CD4-positive, alpha-beta T cell (primary cell): ENCODE data around the gene SLC26A9. TPM values are rescaled to one million over a fixed set of nuclear protein-coding genes. Genes with fewer than 3 reads are reported as not detected.

Experiments
- ATAC-seq: fragments of 200-7000 bp; cut with Tn5 transposase; one replicate; pipeline ENCODE4 v1.10.0; 2022; ENCODE audit warnings: mild to moderate bottlenecking; ENCODE audit not compliant: poor library complexity
- CTCF ChIA-PET: fragments of 350-600 bp; sonication (Branson Sonifier 250); formaldehyde crosslinking; loops from one replicate; lab custom pipeline; 2021; ENCODE audit warnings: antibody characterized with exemption, inconsistent platforms; lab: Charles Lee
- POLR2A ChIA-PET: fragments of 350-600 bp; sonication (Branson Sonifier 250); formaldehyde crosslinking; loops from one replicate; lab custom pipeline; 2021; ENCODE audit warnings: antibody characterized with exemption, inconsistent platforms; lab: Charles Lee
- DNase-seq, 14 experiments: peaks; one replicate each; pipeline ENCODE4 v3.0.0-alpha.2; 2013 to 2020; ENCODE audit warnings: mixed read lengths in 2 of 14
- H3K27ac ChIP-seq, 2 donors: one replicate each; pipeline versions ENCODE4 v1.5.1 to v1.7.0; 2013; ENCODE audit warnings: low read length in 2 of 2, low read depth in 1 of 2, mild to moderate bottlenecking in 1 of 2
- H3K27me3 ChIP-seq, 2 experiments: 1 replicate in 1 of 2; 2 replicates in 1 of 2; pipeline versions ENCODE4 v1.6.1 to v1.7.0; 2013; ENCODE audit warnings: low read length in 2 of 2, control low read depth in 1 of 2, mild to moderate bottlenecking in 1 of 2, moderate library complexity in 1 of 2; ENCODE audit not compliant: insufficient read depth in 2 of 2, control insufficient read depth in 1 of 2
- H3K36me3 ChIP-seq: one replicate; pipeline ENCODE4 v1.6.1; 2013; ENCODE audit warnings: low read length, control low read depth; ENCODE audit not compliant: insufficient read depth
- H3K4me1 ChIP-seq: one replicate; pipeline ENCODE4 v1.6.1; 2013; ENCODE audit warnings: low read length, control low read depth; ENCODE audit not compliant: insufficient read depth
- H3K4me3 ChIP-seq: one replicate; pipeline ENCODE4 v1.5.1; 2013; ENCODE audit warnings: mild to moderate bottlenecking, low read length, moderate library complexity
- H3K9me3 ChIP-seq, 2 experiments: 1 replicate in 1 of 2; 2 replicates in 1 of 2; pipeline versions ENCODE4 v1.6.1 to v1.7.0; 2013; ENCODE audit warnings: low read length in 2 of 2, mild to moderate bottlenecking in 2 of 2, control low read depth in 1 of 2, moderate library complexity in 1 of 2; ENCODE audit not compliant: control insufficient read depth in 1 of 2, insufficient read depth in 1 of 2
- H3K27ac Mint-ChIP-seq: one replicate; pipeline ENCODE4 v1.8.0; 2020; ENCODE audit warnings: mixed read lengths
- H3K27me3 Mint-ChIP-seq: one replicate; pipeline ENCODE4 v1.8.0; 2021; ENCODE audit warnings: mixed read lengths
- H3K36me3 Mint-ChIP-seq: one replicate; pipeline ENCODE4 v1.8.0; 2021; ENCODE audit warnings: low read depth, mixed read lengths
- H3K4me1 Mint-ChIP-seq: one replicate; pipeline ENCODE4 v1.8.0; 2021; ENCODE audit warnings: low read depth, mixed read lengths
- H3K4me3 Mint-ChIP-seq: one replicate; pipeline ENCODE4 v1.8.0; 2020; ENCODE audit warnings: mild to moderate bottlenecking, mixed read lengths
- H3K9me3 Mint-ChIP-seq: one replicate; pipeline ENCODE4 v1.8.0; 2020; ENCODE audit warnings: mixed read lengths
- intact Hi-C, 2 experiments: fragments of 100-400 bp; cut with DNase I in 1 of 2; cut with micrococcal nuclease in 1 of 2; formaldehyde crosslinking; loops; one replicate each; pipeline versions ENCODE4 v1.15.1 to v1.9.0; 2023 to 2025; cut with DNase I, micrococcal nuclease
- total RNA-seq, 174 experiments: library from RNA in 2 of 174; stranded (reverse) in 2 of 174; gene quantifications; one replicate each; pipeline ENCODE4 v1.2.3 and lab custom pipeline; 2021 to 2026
- TF ChIP-seq, protein P1 (sequence below): fragments of 200-600 bp; IDR thresholded peaks from one replicate; pipeline ENCODE4 v1.8.0; 2022; ENCODE audit warnings: antibody characterized with exemption, mild to moderate bottlenecking

Gene SLC26A9
- total RNA-seq, 2 experiments from 2014 or later = not detected

DNA sequence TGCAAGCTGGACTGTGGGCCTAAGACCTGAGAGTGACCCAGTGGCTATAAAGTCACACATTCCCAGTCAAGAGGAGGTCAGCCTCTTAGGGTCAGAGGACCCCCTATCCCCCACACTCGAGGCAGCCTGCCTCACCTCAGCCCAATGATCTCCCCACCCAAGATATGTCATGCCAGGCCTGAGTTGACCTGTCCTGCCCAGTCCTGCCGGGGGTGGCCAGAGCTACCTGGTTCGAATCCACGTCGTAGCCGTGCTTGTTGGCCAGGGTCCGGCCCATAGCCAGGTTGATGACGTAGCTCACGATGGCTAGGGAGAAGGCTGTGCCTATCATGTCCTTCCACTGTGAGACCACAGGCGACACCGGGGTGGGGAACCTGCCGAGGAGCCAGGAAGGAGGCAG is 15.6 kb downstream of the SLC26A9 start:
- ChIA-PET CTCF (interaction anchor here (1.5 kb wide), 1 partner anchor 49 kb away, joined by 4 read pairs; no protein-coding TSS in a partner anchor), POLR2A (no interaction called here)
- Mint-ChIP-seq H3K9me3 (no peaks in the 10 kb centered on the region), H3K36me3 (no peaks in the 10 kb centered on the region), H3K4me3 (no peak overlapping the region), H3K27ac (no peak overlapping the region), H3K4me1 (no peaks in the 10 kb centered on the region), H3K27me3 (peaks cover 3% of the 10 kb centered on the region)
- H3K27ac ChIP-seq = no peak overlapping the region
- no peaks in the 10 kb centered on the region for H3K9me3 ChIP-seq
- H3K27me3 ChIP-seq = peaks cover 0 to 4% of the 10 kb centered on the region in 2 experiments
- intact Hi-C loops = no loop called here
- no peaks in the 10 kb centered on the region for H3K36me3 ChIP-seq
- H3K4me1 ChIP-seq = no peaks in the 10 kb centered on the region
- ATAC-seq (no peak), DNase-seq (no peak)
- no peak overlapping the region for H3K4me3 ChIP-seq
- TF ChIP-seq, protein P1, sequence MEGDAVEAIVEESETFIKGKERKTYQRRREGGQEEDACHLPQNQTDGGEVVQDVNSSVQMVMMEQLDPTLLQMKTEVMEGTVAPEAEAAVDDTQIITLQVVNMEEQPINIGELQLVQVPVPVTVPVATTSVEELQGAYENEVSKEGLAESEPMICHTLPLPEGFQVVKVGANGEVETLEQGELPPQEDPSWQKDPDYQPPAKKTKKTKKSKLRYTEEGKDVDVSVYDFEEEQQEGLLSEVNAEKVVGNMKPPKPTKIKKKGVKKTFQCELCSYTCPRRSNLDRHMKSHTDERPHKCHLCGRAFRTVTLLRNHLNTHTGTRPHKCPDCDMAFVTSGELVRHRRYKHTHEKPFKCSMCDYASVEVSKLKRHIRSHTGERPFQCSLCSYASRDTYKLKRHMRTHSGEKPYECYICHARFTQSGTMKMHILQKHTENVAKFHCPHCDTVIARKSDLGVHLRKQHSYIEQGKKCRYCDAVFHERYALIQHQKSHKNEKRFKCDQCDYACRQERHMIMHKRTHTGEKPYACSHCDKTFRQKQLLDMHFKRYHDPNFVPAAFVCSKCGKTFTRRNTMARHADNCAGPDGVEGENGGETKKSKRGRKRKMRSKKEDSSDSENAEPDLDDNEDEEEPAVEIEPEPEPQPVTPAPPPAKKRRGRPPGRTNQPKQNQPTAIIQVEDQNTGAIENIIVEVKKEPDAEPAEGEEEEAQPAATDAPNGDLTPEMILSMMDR = no peak

DNA sequence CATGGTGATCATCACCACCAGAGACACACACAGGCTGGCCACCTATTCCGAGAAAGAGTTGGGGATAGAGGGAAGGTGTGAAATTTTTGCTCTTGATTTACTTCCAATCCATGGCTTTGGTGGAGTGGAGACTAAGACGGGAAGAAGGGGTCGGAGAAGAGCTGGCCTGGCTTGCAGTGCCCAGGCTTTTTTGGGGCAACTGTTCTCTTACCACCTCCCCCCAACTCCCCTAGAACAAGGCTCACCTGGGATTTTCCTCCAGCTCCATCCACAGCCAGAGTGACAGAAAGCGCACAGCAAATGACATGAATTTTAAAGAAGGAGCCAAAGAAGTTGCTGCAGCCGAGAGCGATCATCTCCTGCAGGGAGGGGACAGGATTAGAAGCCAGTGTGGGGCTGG is 16.0 kb downstream of the SLC26A9 start:
- Histone ChIP-seq H3K27ac (no peak overlapping the region), H3K27me3 (peaks cover 0 to 4% of the 10 kb centered on the region in 2 experiments), H3K4me3 (no peak overlapping the region), H3K9me3 (no peaks in the 10 kb centered on the region), H3K4me1 (no peaks in the 10 kb centered on the region), H3K36me3 (no peaks in the 10 kb centered on the region)
- H3K9me3 Mint-ChIP-seq = no peaks in the 10 kb centered on the region
- TF ChIP-seq, protein P1 = no peak
- H3K4me3 Mint-ChIP-seq = no peak overlapping the region
- ChIA-PET CTCF (interaction anchor here (1.5 kb wide), 1 partner anchor 50 kb away, joined by 4 read pairs; no protein-coding TSS in a partner anchor), POLR2A (no interaction called here)
- no peaks in the 10 kb centered on the region for H3K36me3 Mint-ChIP-seq
- DNase-seq (no peak), ATAC-seq (no peak)
- H3K27ac Mint-ChIP-seq = no peak overlapping the region
- no peaks in the 10 kb centered on the region for H3K4me1 Mint-ChIP-seq
- H3K27me3 Mint-ChIP-seq = no peaks in the 10 kb centered on the region
- intact Hi-C loops = no loop called here

DNA sequence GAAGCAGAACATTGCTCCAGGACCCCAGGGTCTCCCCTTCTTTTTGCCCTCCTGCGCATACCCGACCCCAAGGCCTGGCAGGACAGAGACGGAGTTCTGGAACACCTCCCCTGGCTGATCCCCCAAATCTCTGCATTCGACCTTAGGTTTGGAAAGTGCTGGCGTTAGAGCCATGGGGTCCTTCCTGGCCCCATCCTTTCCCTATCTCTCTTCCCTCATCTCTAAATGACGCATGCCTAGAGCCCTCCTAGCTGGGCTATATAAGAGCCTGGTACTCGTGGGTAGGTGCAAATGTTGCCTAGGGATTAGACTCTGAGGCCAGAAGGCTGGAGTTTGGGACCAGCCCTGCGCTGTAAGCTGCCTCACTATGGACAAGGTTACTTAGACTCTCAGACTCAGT is 16.6 kb downstream of the SLC26A9 start:
- DNase-seq (no peak), ATAC-seq (no peak)
- no peak overlapping the region for H3K4me3 Mint-ChIP-seq
- intact Hi-C loops = no loop called here
- Histone ChIP-seq H3K4me3 (no peak overlapping the region), H3K9me3 (no peaks in the 10 kb centered on the region), H3K4me1 (no peaks in the 10 kb centered on the region), H3K36me3 (no peaks in the 10 kb centered on the region), H3K27ac (no peak overlapping the region), H3K27me3 (peaks cover 0 to 4% of the 10 kb centered on the region in 2 experiments)
- no peaks in the 10 kb centered on the region for H3K4me1 Mint-ChIP-seq
- no peak overlapping the region for H3K27ac Mint-ChIP-seq
- ChIA-PET POLR2A (no interaction called here), CTCF (interaction anchor here (1.5 kb wide), 1 partner anchor 51 kb away, joined by 4 read pairs; no protein-coding TSS in a partner anchor)
- H3K36me3 Mint-ChIP-seq = no peaks in the 10 kb centered on the region
- H3K9me3 Mint-ChIP-seq = no peaks in the 10 kb centered on the region
- TF ChIP-seq, protein P1 = no peak
- no peaks in the 10 kb centered on the region for H3K27me3 Mint-ChIP-seq
